ENCODE measurements around the gene MED13L.

The MED13L gene

GRCh38 chr12:115960868-115961802, 316.4 kb downstream of the MED13L start:
- no peak for DNase-seq

GRCh38 chr12:115957686-115958290, 319.7 kb downstream of the MED13L start:
- no peak for DNase-seq

DNA sequence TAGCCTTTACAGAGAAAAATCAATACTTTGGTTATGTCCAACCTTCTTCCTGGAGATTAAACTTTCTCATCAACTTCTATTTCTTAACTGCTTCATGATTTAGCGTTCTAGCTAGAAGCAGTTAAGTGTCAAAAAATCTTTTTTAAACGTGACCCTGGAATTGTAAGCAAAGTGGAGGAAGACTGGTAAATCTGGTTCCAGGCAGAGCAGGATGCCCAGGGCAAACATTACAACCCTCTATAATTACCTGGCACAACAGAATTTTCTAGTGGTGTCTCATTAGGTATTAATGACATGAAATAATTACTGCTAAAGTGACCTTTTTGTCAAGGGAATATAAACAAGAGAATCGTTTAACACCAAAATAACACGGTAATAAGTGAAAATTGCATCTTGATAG, 320.8 kb downstream of the MED13L start:
- DNase-seq: no peak

- DNase-seq: peak in 1 of 14 donors; percentile 78
Observed at GRCh38 chr12:115956236-115956635, 321.3 kb downstream of the MED13L start.

- DNase-seq: no peak
Observed at GRCh38 chr12:115953450-115953849, 324.0 kb downstream of the MED13L start.

DNA sequence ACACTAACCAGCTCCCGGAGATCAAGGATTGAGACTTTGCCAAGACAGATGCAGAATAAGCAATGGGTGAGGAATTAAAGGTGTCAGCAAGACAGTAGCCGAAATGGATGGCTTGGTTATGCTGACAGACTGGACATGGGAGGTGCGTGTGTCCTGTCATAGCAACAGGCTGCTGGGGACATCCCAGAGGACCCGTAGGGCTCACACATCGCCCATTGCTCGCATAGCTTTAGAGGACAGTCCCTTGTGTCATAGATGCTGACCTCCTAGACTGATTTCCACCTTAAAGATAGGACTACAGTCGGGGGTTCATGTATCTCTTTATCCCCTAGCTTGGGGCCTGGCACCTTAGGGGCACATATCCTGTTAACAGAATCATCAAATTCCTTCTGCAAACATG, 324.5 kb downstream of the MED13L start:
- DNase-seq: no peak

DNA sequence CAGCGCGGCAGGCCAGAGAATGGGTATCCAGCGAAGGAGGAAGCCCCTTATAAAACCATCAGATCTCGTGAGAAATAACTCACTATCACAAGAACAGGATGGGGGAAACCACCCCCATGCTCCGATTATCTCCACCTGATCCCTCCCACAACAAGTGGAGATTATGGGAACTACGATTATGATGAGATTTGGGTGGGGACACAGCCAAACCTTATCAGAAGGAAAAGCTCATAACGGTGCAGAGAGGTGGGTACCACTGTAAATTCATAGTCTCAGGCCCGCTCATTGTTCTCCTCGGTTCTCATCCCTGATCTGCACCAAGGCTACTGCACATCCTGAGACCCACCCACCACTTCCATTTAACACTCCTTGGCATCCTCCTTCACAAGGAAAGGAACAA, 326.5 kb downstream of the MED13L start:
- DNase-seq: no peak

GRCh38 chr12:115949675-115950074, 327.8 kb downstream of the MED13L start:
- no peak for DNase-seq

DNA sequence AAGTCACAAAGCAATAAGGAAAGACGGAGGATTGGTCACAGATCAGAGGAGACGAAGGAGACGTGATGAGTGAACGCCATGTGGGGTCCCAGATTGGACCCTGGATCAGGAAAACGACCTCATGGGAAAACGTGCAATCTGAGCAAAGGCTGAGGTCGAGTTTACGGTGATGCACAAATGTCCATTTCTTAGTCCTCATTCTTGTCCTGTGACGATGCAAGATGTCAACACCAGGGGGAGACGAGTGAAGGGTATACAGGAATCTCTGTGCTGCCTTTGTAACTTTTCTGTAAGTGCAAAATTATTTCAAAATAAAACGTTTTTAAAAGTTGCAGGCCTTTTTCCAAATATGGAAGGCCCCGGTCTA, 329.8 kb downstream of the MED13L start:
- DNase-seq: no peak

DNA sequence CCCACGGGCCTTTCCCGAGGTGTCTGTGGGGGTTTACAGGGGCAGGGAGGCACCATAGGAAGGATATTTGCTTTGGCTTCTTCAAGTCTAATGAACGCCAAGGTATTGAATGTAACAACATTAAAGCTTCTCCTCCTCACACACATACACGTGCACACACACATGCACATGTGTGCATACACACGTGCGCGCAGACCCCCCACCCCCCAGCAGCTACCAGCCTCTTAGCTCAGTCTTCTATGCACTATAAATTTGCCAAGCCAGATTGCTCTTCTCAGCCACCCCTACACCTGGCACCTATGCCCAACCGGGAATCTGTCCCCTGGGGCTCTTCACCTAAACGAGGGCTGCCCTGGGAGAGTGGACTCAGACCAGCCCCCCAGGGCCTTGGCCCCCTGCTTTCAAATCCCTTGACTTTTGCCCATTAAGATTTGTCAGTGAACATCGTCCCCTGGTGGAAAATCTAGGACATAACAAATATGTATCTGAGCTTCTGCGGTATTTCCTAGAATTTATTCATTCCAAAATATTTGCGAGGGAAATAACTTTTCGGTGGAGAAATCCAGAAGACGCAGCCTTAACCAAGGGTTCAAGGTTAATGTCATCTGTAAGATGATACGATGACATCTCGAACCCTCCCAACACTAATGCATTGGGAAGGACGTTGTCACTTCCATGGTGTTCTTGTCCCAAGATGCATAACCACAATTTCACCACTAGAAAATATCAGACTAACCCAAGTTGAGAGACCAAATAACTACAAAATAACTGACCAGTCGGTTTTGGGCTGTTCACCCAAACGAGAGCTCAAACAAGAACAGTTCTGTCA, 330.4 kb downstream of the MED13L start:
- DNase-seq: no peak

DNA sequence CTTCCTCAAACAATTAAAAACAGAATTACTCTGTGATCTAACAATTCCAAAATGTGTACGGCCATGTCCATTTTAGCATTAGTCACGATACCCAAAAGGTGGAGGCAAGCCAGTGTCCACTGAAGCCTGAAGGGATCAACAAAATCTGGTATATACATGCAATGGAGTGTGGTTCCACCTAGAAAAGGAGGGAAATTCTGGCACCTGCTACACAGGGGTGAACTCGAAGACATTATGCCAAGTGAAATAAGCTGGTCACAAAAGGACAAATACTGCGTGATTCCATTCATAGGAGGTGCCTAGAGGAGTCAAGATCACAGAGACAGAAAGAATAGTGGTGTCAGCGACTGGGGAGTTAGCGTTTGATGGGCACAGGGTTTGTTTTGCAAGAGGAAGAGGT, 331.4 kb downstream of the MED13L start:
- no peak for DNase-seq

DNA sequence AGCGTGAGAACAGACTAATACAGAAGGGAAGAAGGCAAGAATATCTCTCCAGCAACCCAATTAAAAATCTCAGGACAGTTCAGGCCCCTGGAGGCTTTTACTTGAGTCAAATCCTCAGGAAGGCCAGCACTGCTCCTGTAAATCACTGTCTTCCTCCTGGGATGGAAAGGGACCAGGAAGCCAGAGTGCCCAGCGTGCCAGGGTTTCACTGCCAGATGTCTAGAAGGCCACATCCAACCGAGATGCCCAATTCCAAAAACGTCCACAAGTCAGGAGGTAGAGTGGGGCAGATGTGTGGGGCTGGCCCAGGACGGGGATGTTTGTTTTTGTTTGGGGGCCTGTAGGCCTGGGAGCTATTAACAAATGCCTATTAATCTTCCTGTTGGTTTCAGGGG, 332.0 kb downstream of the MED13L start:
- no peak for DNase-seq

- DNase-seq: no peak
Observed at GRCh38 chr12:115944837-115945490, 332.5 kb downstream of the MED13L start.

DNA sequence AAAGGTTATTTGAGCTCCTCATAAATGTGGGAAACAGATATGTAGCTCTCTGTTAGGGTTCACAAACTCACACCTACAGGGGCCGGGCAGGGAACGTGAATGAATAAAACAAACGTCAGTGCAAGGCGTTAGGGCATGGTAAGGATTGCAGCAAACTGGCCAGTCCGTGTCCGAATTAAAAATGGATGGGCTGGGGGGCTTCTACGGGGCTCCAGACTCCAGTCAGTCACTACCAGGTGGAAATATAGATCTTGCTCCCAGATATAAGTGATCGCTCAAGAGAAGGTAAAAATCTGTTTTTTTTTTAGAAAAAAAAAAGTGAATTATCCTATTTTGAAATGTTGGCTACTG, 333.1 kb downstream of the MED13L start:
- no peak for DNase-seq

DNA sequence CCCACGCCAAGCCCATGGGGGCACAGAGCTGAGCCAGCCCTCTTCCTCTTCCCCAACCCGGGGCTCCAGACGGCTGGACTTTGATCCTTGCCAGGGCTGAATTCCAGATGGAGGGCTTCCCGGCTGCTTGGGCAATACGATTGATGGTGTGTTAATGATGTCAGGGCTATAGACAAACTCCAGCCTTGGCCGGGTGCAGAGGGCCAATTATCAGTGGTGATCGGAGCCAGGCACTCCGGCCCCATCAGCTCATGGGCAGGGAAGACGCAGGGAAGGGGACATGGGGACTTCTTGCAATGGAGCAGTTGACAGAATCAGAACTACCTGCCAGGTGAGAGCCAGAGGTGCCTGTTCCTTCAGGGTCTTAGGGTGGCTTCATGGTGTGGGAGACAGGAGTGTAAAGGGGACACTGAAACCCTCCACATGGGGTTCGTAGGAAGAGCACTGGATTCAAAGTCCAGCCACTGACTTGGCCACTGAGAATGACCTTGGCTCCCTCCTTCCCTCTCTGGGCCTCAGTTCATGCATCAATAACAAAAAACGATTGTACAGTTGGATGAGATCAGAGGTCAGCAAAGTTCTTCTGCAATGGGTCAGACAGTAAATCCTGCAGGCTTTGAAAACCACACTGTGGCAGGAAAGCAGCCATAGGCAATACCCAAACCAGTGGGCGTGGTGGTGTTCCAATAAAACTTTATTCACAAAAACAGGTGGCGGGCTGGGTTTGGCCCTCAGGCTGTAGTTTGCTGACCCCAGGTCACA, 333.7 kb downstream of the MED13L start:
- DNase-seq: peak in 7 of 14 donors; percentile 1 to 58 (median 28)

DNA sequence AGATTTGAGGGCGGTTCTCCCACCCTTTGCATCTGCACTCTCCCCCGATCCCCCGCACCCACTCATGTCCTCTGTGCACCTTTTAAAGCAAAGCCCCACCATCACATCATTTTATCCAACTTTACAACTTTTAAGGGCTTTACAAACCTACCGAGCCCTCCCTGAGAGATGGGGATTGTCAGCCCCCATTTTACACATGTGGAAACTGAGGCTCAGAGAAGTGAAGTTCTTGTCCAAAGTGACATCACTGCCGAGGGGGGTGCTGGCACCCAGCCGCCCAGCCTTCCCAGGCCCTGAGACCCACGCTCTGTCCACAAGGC, 334.2 kb downstream of the MED13L start:
- DNase-seq: no peak

DNA sequence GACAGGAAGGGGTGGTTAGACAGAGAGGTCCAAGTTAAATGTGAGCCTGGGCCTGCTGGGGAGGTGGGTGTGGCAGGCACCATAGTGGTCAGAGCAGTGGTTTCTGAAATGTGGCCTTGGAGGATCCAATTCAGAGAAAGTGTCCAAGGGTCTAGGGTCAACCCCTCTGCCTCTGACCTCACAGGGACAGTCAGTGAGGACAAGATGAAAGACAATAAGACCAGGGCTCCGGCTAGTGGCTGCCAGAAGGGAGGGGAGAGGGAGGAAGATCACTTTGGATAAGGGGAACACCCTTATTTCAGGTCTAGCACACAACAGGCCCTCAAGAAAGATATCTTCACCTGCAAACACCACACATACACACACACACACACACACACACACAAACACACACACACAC, 335.1 kb downstream of the MED13L start:
- DNase-seq: no peak

- DNase-seq: no peak
Observed at GRCh38 chr12:115941362-115941761, 336.1 kb downstream of the MED13L start.

DNA sequence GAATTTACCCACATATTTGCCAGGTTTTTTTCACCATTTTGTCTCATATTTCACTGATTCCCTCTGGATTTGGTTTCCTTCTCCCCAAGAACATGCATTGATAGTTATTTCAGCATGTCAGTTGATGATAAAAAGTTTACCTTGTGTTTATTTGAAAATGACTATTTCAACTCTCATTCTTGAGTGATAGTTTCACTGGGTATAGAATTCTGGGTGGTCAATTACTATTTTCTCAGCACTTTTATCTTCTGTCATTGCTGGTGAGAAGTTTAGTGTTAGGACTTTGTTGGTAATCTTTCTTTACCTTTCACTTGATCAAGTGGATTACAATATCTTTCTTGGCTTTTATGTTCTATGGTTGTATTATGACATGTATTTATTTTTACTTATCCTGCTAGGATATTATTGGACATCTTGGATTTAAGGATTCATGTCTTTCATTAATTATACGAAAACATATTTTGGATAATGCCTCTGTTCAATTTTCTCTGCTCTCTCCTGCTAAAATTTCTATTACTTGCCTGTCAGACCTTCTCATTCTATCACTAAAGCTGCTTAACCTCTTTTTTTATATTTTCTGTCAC, 338.6 kb downstream of the MED13L start:
- DNase-seq: no peak

GRCh38 chr12:115936997-115937916, 340.2 kb downstream of the MED13L start:
- DNase-seq: no peak

- no peak for DNase-seq
Observed at GRCh38 chr12:115934877-115935276, 342.6 kb downstream of the MED13L start.
